ENCODE measurements around the gene OR4N2.
A peak's percentile ranks its signal among the peaks of the same experiment; 100 is the strongest.

The OR4N2 gene

GRCh38 chr14:19873178-19873577 lies 69.6 kb downstream of the OR4N2 start:
- H3K27me3 ChIP-seq: no peaks in the 10 kb centered on the region
- no peak for TF ChIP-seq CTCF (IDR thresholded peaks at IDR 0.05; ENCODE audit: low read depth, low read length)
- no peaks in the 10 kb centered on the region for H3K4me1 ChIP-seq
- no peaks in the 10 kb centered on the region for H3K9me3 ChIP-seq
- DNase-seq: no peak
- H3K36me3 ChIP-seq: no peaks in the 10 kb centered on the region
- H3K4me3 ChIP-seq (ENCODE audit: low read depth, low read length): no peak overlapping the region

GRCh38 chr14:19874842-19875241 lies 71.3 kb downstream of the OR4N2 start, which contains the start of gene OR4K2:
Gene OR4K2 (plus strand): TSS chr14:19875142. CDS start chr14:19876268, 1,126 bp downstream.
- Histone ChIP-seq H3K27me3 (no peaks in the 10 kb centered on the region), H3K4me1 (no peaks in the 10 kb centered on the region), H3K36me3 (no peaks in the 10 kb centered on the region), H3K9me3 (no peaks in the 10 kb centered on the region), H3K4me3 (ENCODE audit: low read depth, low read length) (no peak within 1 kb of the TSS)
- DNase-seq: no peak
- no peak for TF ChIP-seq CTCF (IDR thresholded peaks at IDR 0.05; ENCODE audit: low read depth, low read length)

- Histone ChIP-seq H3K9me3 (no peaks in the 10 kb centered on the region), H3K27me3 (no peaks in the 10 kb centered on the region), H3K4me3 (ENCODE audit: low read depth, low read length) (no peak overlapping the region), H3K4me1 (no peaks in the 10 kb centered on the region), H3K36me3 (no peaks in the 10 kb centered on the region)
- no peak for DNase-seq
- peak; percentile 61; the same call in 1 of the 2 replicates for TF ChIP-seq CTCF (IDR thresholded peaks at IDR 0.05; ENCODE audit: low read depth, low read length)
These were observed 74.6 kb downstream of the OR4N2 start for GRCh38 chr14:19878029-19878642.
